DOHH2 (cell line): ENCODE measurements around the gene TBC1D2B.

Experiments used
- CTCF ChIP-seq: fragments of 200-600 bp; sonication (generic); IDR thresholded peaks from one replicate; pipeline ENCODE4 v1.5.1; 2014; ENCODE audit warnings: antibody characterized with exemption, mild to moderate bottlenecking, low read depth, low read length; ENCODE audit not compliant: poor library complexity, severe bottlenecking
- EZH2phosphoT487 ChIP-seq: fragments of 200-600 bp; sonication (generic); IDR thresholded peaks from 2 replicates; pipeline ENCODE4 v1.6.1; 2017; ENCODE audit warnings: borderline replicate concordance, mild to moderate bottlenecking, antibody characterized with exemption, low read length, moderate library complexity, mixed read lengths

- TF ChIP-seq CTCF, result no peak
- no peak for TF ChIP-seq EZH2phosphoT487
Observed at GRCh38 chr15:78090422-78091063, 13.0 kb upstream of the TBC1D2B start.
